ENCODE measurements around the gene PTGES2. TPM values are rescaled to one million over a fixed set of nuclear protein-coding genes. Genes with fewer than 3 reads are reported as not detected.

The PTGES2 gene
- total and polyA plus RNA-seq, 2 of the 13 experiments (the other 11 are each of a cell fraction or from before 2014, with no cell fraction given), result 63.7 to 79.8 TPM

DNA sequence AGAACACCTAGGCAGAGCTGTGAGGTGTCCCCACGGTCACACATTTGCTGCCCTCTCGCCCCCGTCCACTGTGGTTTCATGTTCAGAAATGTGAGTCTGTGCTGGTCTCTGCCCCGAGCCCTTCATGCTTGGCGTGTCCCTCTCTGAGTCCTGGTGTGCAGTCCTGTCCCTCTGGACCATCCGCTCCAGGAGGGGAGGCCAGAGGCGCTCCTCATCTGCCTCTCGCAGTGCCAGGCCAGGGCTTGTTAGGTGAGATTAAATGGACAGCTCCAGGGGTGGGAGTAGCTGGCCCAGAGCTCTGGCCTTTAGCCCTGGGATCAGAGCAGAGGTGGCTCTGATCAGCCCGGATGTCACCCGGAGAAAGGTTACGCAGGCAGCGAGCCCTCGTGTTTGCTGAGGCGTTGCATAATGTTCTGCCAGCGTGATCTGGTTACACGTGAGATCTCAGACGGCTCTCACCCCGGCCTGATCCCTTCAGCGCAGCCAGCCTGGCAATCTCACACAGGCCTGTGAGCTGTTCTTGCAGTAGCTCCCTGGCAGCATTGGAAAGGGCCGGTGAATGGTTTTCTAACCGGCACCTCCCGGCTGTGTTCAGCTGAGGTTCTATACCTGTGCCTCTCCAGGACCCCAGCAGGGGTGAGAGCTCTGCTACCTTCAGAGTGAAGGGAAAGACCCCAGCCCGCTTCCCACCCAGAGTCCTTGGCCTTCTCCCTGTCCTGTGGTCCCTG, 24.5 kb downstream of the PTGES2 start (continued):
- TF ChIP-seq, protein P1, sequence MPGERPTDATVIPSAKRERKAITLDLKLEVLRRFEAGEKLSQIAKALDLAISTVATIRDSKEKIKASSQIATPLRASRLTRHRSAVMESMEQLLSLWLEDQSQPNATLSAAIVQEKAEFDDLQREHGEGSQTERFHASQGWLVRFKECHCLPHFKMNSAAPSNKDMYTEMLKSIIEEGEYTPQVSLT (CRISPR knock-in tag; IDR thresholded peaks at IDR 0.05; ENCODE audit: borderline replicate concordance, low read depth), result no peak
- TF ChIP-seq KLF16 (CRISPR knock-in tag; IDR thresholded peaks at IDR 0.05), result peak in 1 of 2 experiments; percentile 98; a peak in 2 of 4 replicates
- TF ChIP-seq ZNF382 (CRISPR knock-in tag; IDR thresholded peaks at IDR 0.05; ENCODE audit: borderline replicate concordance), result no peak
- no peak for TF ChIP-seq GABPA (IDR thresholded peaks at IDR 0.05; ENCODE audit: low read depth, low read length)
- peak; percentile 71 for TF ChIP-seq GABPA (CRISPR knock-in tag; IDR thresholded peaks at IDR 0.05; ENCODE audit: low read depth)
- peak; percentile 75 for TF ChIP-seq ZMYM4 (CRISPR knock-in tag; IDR thresholded peaks at IDR 0.05)
- 0 out of 2 replicates have a peak, but pooled peaks have one; percentile 25 for TF ChIP-seq CHD2 (IDR thresholded peaks at IDR 0.05; ENCODE audit: low read depth, low read length)
- peak; percentile 97 for TF ChIP-seq MEF2D (CRISPR knock-in tag; IDR thresholded peaks at IDR 0.05)
- TF ChIP-seq ZNF782 (CRISPR knock-in tag; IDR thresholded peaks at IDR 0.05; ENCODE audit: borderline replicate concordance), result no peak; the same call in none of the 2 replicates
- no peak for TF ChIP-seq ZNF850 (CRISPR knock-in tag; conservative IDR thresholded peaks at IDR 0.05)
- peak; percentile 59; the same call in 1 of the 2 replicates for TF ChIP-seq AHR (CRISPR knock-in tag; IDR thresholded peaks at IDR 0.05)
- no peak for TF ChIP-seq NFRKB (IDR thresholded peaks at IDR 0.05)
- no peak for TF ChIP-seq ZNF577 (CRISPR knock-in tag; IDR thresholded peaks at IDR 0.05; ENCODE audit: borderline replicate concordance, low read depth)
- TF ChIP-seq RARA (CRISPR knock-in tag; IDR thresholded peaks at IDR 0.05), result peak; percentile 99
- TF ChIP-seq, protein P2, sequence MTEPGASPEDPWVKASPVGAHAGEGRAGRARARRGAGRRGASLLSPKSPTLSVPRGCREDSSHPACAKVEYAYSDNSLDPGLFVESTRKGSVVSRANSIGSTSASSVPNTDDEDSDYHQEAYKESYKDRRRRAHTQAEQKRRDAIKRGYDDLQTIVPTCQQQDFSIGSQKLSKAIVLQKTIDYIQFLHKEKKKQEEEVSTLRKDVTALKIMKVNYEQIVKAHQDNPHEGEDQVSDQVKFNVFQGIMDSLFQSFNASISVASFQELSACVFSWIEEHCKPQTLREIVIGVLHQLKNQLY (CRISPR knock-in tag; IDR thresholded peaks at IDR 0.05), result peak; percentile 98
- peak; percentile 22 for TF ChIP-seq ZNF772 (CRISPR knock-in tag; IDR thresholded peaks at IDR 0.05)
- TF ChIP-seq THAP11 (CRISPR knock-in tag; IDR thresholded peaks at IDR 0.05), result peak; percentile 84
- TF ChIP-seq ZNF234 (CRISPR knock-in tag; conservative IDR thresholded peaks at IDR 0.05), result no peak
- TF ChIP-seq, protein P3, sequence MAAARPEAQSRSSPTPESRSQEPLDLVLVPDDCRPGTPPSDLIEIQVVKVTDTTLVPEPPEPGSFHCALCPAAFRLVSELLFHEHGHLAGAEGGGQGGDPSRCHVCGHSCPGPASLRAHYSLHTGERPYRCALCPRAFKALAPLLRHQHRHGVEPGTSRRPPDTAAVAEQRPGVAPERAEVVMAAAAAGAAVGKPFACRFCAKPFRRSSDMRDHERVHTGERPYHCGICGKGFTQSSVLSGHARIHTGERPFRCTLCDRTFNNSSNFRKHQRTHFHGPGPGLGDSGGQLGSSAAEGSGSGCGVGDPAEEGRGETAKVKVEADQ (CRISPR knock-in tag; IDR thresholded peaks at IDR 0.05; ENCODE audit: borderline replicate concordance), result peak; percentile 96
- TF ChIP-seq SATB2 (CRISPR knock-in tag; IDR thresholded peaks at IDR 0.05), result 0 out of 2 replicates have a peak, but pooled peaks have one; percentile 66
- TF ChIP-seq ADNP (CRISPR knock-in tag; IDR thresholded peaks at IDR 0.05), result no peak
- TF ChIP-seq, protein P4, sequence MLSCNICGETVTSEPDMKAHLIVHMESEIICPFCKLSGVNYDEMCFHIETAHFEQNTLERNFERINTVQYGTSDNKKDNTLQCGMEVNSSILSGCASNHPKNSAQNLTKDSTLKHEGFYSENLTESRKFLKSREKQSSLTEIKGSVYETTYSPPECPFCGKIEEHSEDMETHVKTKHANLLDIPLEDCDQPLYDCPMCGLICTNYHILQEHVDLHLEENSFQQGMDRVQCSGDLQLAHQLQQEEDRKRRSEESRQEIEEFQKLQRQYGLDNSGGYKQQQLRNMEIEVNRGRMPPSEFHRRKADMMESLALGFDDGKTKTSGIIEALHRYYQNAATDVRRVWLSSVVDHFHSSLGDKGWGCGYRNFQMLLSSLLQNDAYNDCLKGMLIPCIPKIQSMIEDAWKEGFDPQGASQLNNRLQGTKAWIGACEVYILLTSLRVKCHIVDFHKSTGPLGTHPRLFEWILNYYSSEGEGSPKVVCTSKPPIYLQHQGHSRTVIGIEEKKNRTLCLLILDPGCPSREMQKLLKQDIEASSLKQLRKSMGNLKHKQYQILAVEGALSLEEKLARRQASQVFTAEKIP (CRISPR knock-in tag; IDR thresholded peaks at IDR 0.05; ENCODE audit: borderline replicate concordance), result no peak
- no peak for TF ChIP-seq ZNF329 (CRISPR knock-in tag; IDR thresholded peaks at IDR 0.05; ENCODE audit: low read depth)
